ENCODE measurements around the gene IMPDH2. TPM values are rescaled to one million over a fixed set of nuclear protein-coding genes. Genes with fewer than 3 reads are reported as not detected.
A peak's percentile ranks its signal among the peaks of the same experiment; 100 is the strongest.

The IMPDH2 gene
- total RNA-seq, 1 donor from 2014 or later = 100 TPM

- TF ChIP-seq CTCF (IDR thresholded peaks at IDR 0.05; ENCODE audit: partially characterized antibody, unreplicated experiment) = no peak
- Mint-ChIP-seq H3K27me3 (ENCODE audit: unreplicated experiment) (peaks cover 11% of the 10 kb centered on the region), H3K4me3 (ENCODE audit: unreplicated experiment) (no peak overlapping the region), H3K27ac (ENCODE audit: unreplicated experiment) (no peak overlapping the region), H3K9me3 (ENCODE audit: unreplicated experiment) (peaks cover 6% of the 10 kb centered on the region), H3K4me1 (ENCODE audit: low read depth, unreplicated experiment) (peaks cover 5% of the 10 kb centered on the region), H3K36me3 (ENCODE audit: unreplicated experiment) (peaks cover 5% of the 10 kb centered on the region)
- no peak for DNase-seq
These were observed 3.6 kb upstream of the IMPDH2 start for GRCh38 chr3:49032646-49033304.

- peaks cover 8% of the 10 kb centered on the region for H3K4me1 Mint-ChIP-seq (ENCODE audit: low read depth, unreplicated experiment)
- no peak overlapping the region for H3K27ac Mint-ChIP-seq (ENCODE audit: unreplicated experiment)
- peaks cover 11% of the 10 kb centered on the region for H3K9me3 Mint-ChIP-seq (ENCODE audit: unreplicated experiment)
- H3K27me3 Mint-ChIP-seq (ENCODE audit: unreplicated experiment) = peaks cover 15% of the 10 kb centered on the region
- no peak for TF ChIP-seq CTCF (IDR thresholded peaks at IDR 0.05; ENCODE audit: partially characterized antibody, unreplicated experiment)
- peaks cover 5% of the 10 kb centered on the region for H3K36me3 Mint-ChIP-seq (ENCODE audit: unreplicated experiment)
- DNase-seq = no peak
- no peak overlapping the region for H3K4me3 Mint-ChIP-seq (ENCODE audit: unreplicated experiment)
These were observed 1.1 kb upstream of the IMPDH2 start for GRCh38 chr3:49030321-49030720.

GRCh38 chr3:49029563-49029884, 326 bp upstream of the IMPDH2 start:
- TF ChIP-seq CTCF (IDR thresholded peaks at IDR 0.05; ENCODE audit: partially characterized antibody, unreplicated experiment) = no peak
- peak overlapping the region; percentile 95 for H3K4me3 Mint-ChIP-seq (ENCODE audit: unreplicated experiment)
- peaks cover 11% of the 10 kb centered on the region for H3K9me3 Mint-ChIP-seq (ENCODE audit: unreplicated experiment)
- H3K36me3 Mint-ChIP-seq (ENCODE audit: unreplicated experiment) = peaks cover 5% of the 10 kb centered on the region
- DNase-seq = no peak
- H3K4me1 Mint-ChIP-seq (ENCODE audit: low read depth, unreplicated experiment) = peaks cover 8% of the 10 kb centered on the region
- H3K27me3 Mint-ChIP-seq (ENCODE audit: unreplicated experiment) = peaks cover 15% of the 10 kb centered on the region
- H3K27ac Mint-ChIP-seq (ENCODE audit: unreplicated experiment) = peak overlapping the region; percentile 88

- Mint-ChIP-seq H3K36me3 (ENCODE audit: unreplicated experiment) (peaks cover 5% of the 10 kb centered on the region), H3K4me1 (ENCODE audit: low read depth, unreplicated experiment) (peaks cover 9% of the 10 kb centered on the region), H3K27me3 (ENCODE audit: unreplicated experiment) (peaks cover 15% of the 10 kb centered on the region), H3K27ac (ENCODE audit: unreplicated experiment) (peak overlapping the region; percentile 87), H3K9me3 (ENCODE audit: unreplicated experiment) (peaks cover 12% of the 10 kb centered on the region), H3K4me3 (ENCODE audit: unreplicated experiment) (peak overlapping the region; percentile 95)
- DNase-seq = no peak
- no peak for TF ChIP-seq CTCF (IDR thresholded peaks at IDR 0.05; ENCODE audit: partially characterized antibody, unreplicated experiment)
These were observed 913 bp downstream of the IMPDH2 start for GRCh38 chr3:49028298-49028672.

GRCh38 chr3:49027634-49028033, 1.6 kb downstream of the IMPDH2 start:
- Mint-ChIP-seq H3K4me1 (ENCODE audit: low read depth, unreplicated experiment) (peaks cover 15% of the 10 kb centered on the region), H3K27me3 (ENCODE audit: unreplicated experiment) (peaks cover 15% of the 10 kb centered on the region), H3K36me3 (ENCODE audit: unreplicated experiment) (peaks cover 5% of the 10 kb centered on the region), H3K4me3 (ENCODE audit: unreplicated experiment) (no peak overlapping the region), H3K27ac (ENCODE audit: unreplicated experiment) (no peak overlapping the region), H3K9me3 (ENCODE audit: unreplicated experiment) (peaks cover 14% of the 10 kb centered on the region)
- no peak for DNase-seq
- TF ChIP-seq CTCF (IDR thresholded peaks at IDR 0.05; ENCODE audit: partially characterized antibody, unreplicated experiment) = no peak

All from glutamatergic neuron (in vitro differentiated cells).